Stimulated activated naive CD8-positive, alpha-beta T cell treated with anti-CD3 and anti-CD28 coated beads, Interleukin-15, Interleukin-2, amounts not matched to agents 100 ng/mL and 50 ng/mL, for 24 hours (primary cell): ENCODE results near the gene NR1H4.
"Not testable (repeated sequence)": the region's sequence is repeated elsewhere in the genome, so short reads cannot be mapped to it uniquely, and the experiment has no call there.

ENCODE experiments used
- H3K27ac Mint-ChIP-seq: one replicate; pipeline ENCODE4 v1.8.0; 2021; ENCODE audit warnings: mild to moderate bottlenecking, mixed read lengths
- H3K27me3 Mint-ChIP-seq: one replicate; pipeline ENCODE4 v1.8.0; 2021; ENCODE audit warnings: mixed read lengths
- H3K36me3 Mint-ChIP-seq: one replicate; pipeline ENCODE4 v1.8.0; 2021; ENCODE audit warnings: low read depth, mixed read lengths
- H3K4me1 Mint-ChIP-seq: one replicate; pipeline ENCODE4 v1.8.0; 2021; ENCODE audit warnings: low read depth, mixed read lengths
- H3K4me3 Mint-ChIP-seq: one replicate; pipeline ENCODE4 v1.8.0; 2021; ENCODE audit warnings: mild to moderate bottlenecking, mixed read lengths
- H3K9me3 Mint-ChIP-seq: one replicate; pipeline ENCODE4 v1.8.0; 2021; ENCODE audit warnings: mixed read lengths

The NR1H4 gene

DNA sequence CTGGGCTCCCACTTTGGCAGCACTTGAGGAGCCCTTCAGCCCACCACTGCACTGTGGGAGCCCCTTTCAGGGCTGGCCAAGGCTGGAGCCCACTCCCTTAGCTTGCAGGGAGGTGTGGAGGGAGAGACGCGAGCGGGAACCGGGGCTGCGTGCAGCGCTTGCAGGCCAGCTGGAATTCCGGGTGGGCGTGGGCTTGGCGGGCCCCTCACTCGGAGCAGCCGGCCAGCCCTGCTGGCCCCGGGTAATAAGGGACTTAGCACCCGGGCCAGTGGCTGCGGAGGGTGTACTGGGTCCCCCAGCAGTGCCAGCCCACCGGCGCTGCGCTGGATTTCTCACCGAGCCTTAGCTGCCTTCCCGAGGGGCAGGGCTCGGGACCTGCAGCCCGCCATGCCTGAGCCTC lies 85.6 kb downstream of the NR1H4 start:
- not testable (repeated sequence) for H3K4me3 Mint-ChIP-seq, H3K4me1 Mint-ChIP-seq, H3K9me3 Mint-ChIP-seq, H3K36me3 Mint-ChIP-seq, H3K27ac Mint-ChIP-seq
- H3K27me3 Mint-ChIP-seq = peaks cover 15% of the 10 kb centered on the region

- no peaks in the 10 kb centered on the region for H3K9me3 Mint-ChIP-seq
- H3K4me1 Mint-ChIP-seq = no peaks in the 10 kb centered on the region
Observed at GRCh38 chr12:100564090-100564489, 90.4 kb downstream of the NR1H4 start.

GRCh38 chr12:100564905-100565467 lies 91.3 kb downstream of the NR1H4 start:
- Mint-ChIP-seq H3K36me3 (no peaks in the 10 kb centered on the region), H3K9me3 (no peaks in the 10 kb centered on the region), H3K27ac (no peak overlapping the region), H3K4me1 (no peaks in the 10 kb centered on the region), H3K4me3 (no peak overlapping the region), H3K27me3 (peaks cover 29% of the 10 kb centered on the region)

More at GRCh38 chr12:100564090-100564489, 90.4 kb downstream of the NR1H4 start:
- Mint-ChIP-seq H3K27me3 (peaks cover 29% of the 10 kb centered on the region), H3K36me3 (no peaks in the 10 kb centered on the region), H3K4me3 (no peak overlapping the region), H3K27ac (no peak overlapping the region)

GRCh38 chr12:100565987-100566545 lies 92.4 kb downstream of the NR1H4 start:
- Mint-ChIP-seq H3K4me3 (no peak overlapping the region), H3K27ac (no peak overlapping the region), H3K9me3 (no peaks in the 10 kb centered on the region), H3K4me1 (no peaks in the 10 kb centered on the region), H3K27me3 (peaks cover 23% of the 10 kb centered on the region), H3K36me3 (no peaks in the 10 kb centered on the region)

DNA sequence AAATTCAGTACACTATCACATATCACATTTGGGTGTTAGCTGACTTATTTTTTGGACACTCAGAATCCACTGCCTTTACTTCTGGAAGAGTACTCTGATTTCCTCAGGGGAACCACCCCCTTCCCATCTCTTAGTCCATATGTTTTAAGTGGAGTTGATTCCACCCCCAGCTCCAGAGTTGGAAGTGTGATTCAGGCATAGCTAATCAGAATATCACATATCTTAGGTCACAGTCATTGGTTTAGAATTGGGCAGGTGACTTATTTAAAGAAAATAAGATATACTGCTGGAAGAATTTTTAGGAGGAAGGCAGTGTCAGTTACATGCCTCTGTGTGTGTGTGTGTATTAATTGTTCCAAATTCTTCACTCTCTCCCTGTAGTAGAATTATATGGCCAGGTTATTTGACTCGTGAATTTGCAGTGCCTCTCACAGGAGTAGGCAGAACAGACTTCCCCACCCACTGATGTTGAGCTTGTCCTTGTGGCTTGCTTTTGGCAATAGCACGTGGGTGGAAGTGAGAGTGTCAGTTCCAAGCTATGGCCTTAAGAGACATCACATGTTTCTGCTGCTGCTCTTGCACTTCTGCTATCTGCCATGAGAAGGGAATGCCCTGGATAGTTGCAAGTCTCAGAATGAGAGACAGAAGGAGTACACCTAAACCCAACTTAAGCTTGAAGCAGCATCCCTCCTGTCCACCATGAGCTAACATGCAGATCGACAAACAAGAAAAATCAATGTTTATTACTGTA lies 93.4 kb downstream of the NR1H4 start:
- H3K27me3 Mint-ChIP-seq = peaks cover 25% of the 10 kb centered on the region
- H3K9me3 Mint-ChIP-seq = no peaks in the 10 kb centered on the region
- no peaks in the 10 kb centered on the region for H3K36me3 Mint-ChIP-seq
- H3K27ac Mint-ChIP-seq = no peak overlapping the region
- H3K4me1 Mint-ChIP-seq = no peaks in the 10 kb centered on the region
- no peak overlapping the region for H3K4me3 Mint-ChIP-seq

DNA sequence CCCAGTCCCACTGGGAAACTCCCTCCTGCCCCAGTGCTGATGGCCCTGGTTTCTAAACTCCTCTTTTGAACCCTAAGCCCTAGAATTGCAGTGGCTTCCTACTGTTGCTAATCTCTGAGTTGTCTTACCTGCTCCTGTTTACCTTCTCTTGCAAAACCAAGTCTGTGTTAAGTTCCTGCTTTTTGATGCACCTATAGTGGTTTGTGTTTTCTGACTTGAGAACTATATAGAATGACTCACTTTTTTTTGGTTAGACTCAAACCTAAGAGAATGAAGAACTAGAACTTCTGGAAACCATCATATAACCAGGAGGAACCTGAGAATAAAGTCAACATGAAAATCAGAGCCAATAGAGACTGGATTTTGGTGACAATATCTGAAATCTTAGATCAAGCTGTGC lies 94.3 kb downstream of the NR1H4 start:
- Mint-ChIP-seq H3K9me3 (no peaks in the 10 kb centered on the region), H3K27me3 (peaks cover 24% of the 10 kb centered on the region), H3K4me1 (peaks cover 2% of the 10 kb centered on the region), H3K4me3 (no peak overlapping the region), H3K36me3 (no peaks in the 10 kb centered on the region), H3K27ac (no peak overlapping the region)

DNA sequence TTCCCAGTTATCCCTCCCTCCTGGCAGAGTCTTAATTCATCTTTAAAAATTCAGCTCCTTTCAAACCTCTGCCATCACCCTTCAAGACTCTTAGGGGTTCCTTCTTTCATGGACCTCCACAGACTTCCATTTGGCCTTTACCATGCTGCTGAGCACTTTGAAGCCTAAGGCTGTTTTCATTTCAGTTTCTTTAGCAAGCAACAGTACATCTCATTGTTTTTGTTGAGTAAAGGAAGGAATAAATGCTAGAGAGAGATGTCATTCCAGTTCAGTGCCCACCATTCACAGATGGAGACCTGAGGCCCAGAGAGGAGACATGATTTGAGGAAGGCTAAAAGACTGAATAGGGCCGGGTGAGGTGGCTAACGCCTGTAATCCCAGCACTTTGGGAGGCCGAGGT lies 98.5 kb downstream of the NR1H4 start:
- Mint-ChIP-seq H3K36me3 (no peaks in the 10 kb centered on the region), H3K4me3 (no peak overlapping the region)

DNA sequence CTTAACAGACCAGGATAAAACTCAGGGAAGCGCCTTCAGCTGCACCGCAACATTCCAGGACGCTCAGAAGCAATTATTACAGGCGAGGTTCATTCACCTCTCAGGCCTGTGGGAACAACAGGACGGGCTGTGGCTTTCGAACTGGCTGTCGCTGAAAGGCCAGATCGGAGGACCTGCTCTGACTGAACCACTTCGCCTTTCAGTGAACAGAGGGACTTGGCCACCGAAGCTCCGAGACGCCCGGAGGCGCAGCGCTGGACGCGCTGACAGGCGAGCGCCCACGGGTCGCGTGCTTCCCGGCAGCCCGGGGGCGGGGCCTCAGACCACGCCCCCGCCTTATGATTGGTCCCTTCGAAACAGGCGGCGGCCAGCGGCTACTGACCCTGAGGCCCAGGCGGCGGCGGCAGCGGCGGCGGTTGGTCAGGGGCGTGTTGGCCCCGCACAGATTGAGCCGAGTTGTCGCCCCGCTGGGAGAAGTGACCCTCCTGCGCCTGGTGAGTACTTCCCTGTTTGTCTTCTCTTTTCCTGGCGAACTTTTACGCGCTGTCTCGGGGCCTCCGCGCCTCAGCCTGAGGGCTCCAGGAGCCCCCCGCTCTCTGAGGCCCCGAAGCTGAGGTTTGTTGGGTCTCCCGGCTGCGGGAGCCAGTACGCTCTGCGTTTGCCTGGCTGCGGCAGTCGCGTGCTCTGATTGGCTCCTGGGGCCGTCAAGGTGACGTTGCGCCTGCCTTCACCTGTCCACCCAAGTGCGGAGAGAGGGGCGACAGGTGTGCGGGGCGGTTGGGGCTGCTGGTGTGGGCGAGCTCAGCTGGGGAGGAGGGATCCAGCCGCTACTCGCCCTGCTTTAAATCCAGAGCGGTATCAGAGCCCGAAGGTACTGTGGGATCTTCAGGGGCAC lies 99.9 kb downstream of the NR1H4 start, which contains the start of gene GAS2L3:
GAS2L3 (plus strand) TSS at position 393 of the 895 bp plus-strand sequence. CDS start 21,221 bp downstream, outside the sequence.
- Mint-ChIP-seq H3K27me3 (peaks cover 24% of the 10 kb centered on the region), H3K27ac (peak within 1 kb of the TSS; percentile 80), H3K36me3 (no peaks in the 10 kb centered on the region), H3K4me3 (peak within 1 kb of the TSS; percentile 86), H3K4me1 (peaks cover 13% of the 10 kb centered on the region), H3K9me3 (no peaks in the 10 kb centered on the region)

More for the DNA sequence above, 98.5 kb downstream of the NR1H4 start:
- peaks cover 33% of the 10 kb centered on the region for H3K27me3 Mint-ChIP-seq
- peaks cover 13% of the 10 kb centered on the region for H3K4me1 Mint-ChIP-seq
- no peaks in the 10 kb centered on the region for H3K9me3 Mint-ChIP-seq
- no peak overlapping the region for H3K27ac Mint-ChIP-seq

- Mint-ChIP-seq H3K27me3 (peaks cover 26% of the 10 kb centered on the region), H3K36me3 (no peaks in the 10 kb centered on the region), H3K4me3 (peak overlapping the region; percentile 86), H3K27ac (no peak overlapping the region), H3K4me1 (peaks cover 13% of the 10 kb centered on the region), H3K9me3 (no peaks in the 10 kb centered on the region)
Observed at GRCh38 chr12:100574187-100575074, 100.8 kb downstream of the NR1H4 start.

DNA sequence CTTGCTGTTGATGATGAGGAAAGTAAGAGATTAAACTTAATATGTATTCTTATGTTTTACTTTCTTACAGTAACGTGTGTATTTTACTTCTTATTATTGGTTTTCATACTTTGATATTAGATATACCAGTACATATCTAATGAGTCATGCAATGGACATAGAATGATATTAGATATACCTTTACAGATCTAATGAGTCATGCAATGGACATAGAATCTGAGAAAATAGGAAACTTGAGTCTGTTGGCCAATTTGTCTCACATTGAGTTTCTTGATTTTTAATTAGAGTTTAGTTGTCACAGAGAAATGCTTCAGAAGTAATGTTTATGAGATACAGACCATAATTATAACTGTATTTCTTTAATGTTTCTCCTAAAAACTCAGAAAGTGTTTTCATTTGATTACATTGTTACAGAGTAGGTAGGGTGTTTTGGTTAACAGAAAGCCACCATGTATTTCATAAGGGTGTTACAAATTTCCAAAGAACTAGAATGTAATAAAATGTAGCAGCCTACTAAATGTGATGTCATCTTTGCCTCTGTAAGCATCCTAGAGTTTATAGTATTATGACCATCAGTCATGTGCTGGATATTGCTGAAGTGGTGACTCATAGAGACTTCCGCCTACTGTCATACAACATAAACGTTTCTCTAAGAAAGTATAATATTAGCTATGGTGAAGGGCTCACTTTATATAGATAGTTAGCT lies 102.8 kb downstream of the NR1H4 start:
- no peaks in the 10 kb centered on the region for H3K36me3 Mint-ChIP-seq
- peaks cover 29% of the 10 kb centered on the region for H3K27me3 Mint-ChIP-seq
- no peak overlapping the region for H3K27ac Mint-ChIP-seq

DNA sequence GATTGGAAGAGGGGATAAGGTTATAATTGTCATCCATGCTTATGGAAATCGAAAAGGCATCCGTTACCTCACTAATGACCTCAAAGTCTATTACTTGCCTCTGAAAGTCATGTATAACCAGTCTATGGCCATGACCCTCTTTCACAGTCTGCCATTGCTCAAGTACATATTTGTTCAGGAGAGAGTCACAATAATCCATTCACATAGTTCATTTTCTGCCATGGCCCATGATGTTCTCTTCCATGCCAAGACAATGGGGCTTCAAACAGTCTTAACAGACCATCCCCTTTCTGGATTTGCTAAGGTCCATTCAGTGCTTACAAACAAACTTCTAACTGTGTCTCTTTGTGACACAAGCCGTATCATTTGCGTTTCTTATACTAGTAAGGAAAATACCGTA lies 105.3 kb downstream of the NR1H4 start:
- no peak overlapping the region for H3K4me3 Mint-ChIP-seq
- no peak overlapping the region for H3K27ac Mint-ChIP-seq
- H3K4me1 Mint-ChIP-seq = peaks cover 7% of the 10 kb centered on the region
- peaks cover 22% of the 10 kb centered on the region for H3K27me3 Mint-ChIP-seq
- H3K9me3 Mint-ChIP-seq = peaks cover 4% of the 10 kb centered on the region
- no peaks in the 10 kb centered on the region for H3K36me3 Mint-ChIP-seq

More for the DNA sequence above, 102.8 kb downstream of the NR1H4 start:
- peaks cover 13% of the 10 kb centered on the region for H3K4me1 Mint-ChIP-seq
- H3K4me3 Mint-ChIP-seq = no peak overlapping the region
- H3K9me3 Mint-ChIP-seq = no peaks in the 10 kb centered on the region

GRCh38 chr12:100579844-100580243 lies 106.2 kb downstream of the NR1H4 start:
- peaks cover 14% of the 10 kb centered on the region for H3K27me3 Mint-ChIP-seq
- H3K9me3 Mint-ChIP-seq = peaks cover 4% of the 10 kb centered on the region
- H3K4me1 Mint-ChIP-seq = no peaks in the 10 kb centered on the region
- H3K27ac Mint-ChIP-seq = no peak overlapping the region
- H3K36me3 Mint-ChIP-seq = no peaks in the 10 kb centered on the region
- H3K4me3 Mint-ChIP-seq = no peak overlapping the region

DNA sequence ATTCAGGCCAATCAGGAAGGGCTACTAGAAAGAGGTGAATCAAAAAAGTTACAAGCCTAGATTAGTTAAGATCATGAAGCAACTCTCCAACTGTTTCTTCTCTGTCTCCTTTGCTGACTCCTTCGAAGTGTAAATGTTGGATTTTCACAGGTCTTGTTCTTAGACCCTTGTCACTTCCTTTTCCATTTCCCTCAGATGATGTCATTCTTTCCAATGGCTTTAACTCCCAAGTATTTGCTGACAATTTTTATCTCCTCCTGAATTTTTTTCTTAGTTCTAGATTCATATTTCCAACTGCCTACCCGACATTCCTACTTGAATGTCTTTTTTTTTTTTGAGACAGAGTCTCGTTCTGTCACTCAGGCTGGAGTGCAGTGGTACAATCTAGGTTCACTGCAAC lies 110.6 kb downstream of the NR1H4 start:
- Mint-ChIP-seq H3K4me1 (no peaks in the 10 kb centered on the region), H3K36me3 (peaks cover 4% of the 10 kb centered on the region), H3K27me3 (peaks cover 20% of the 10 kb centered on the region), H3K9me3 (peaks cover 27% of the 10 kb centered on the region), H3K27ac (no peak overlapping the region), H3K4me3 (no peak overlapping the region)
